OCI-LY7 (cell line): ENCODE results near the gene COX8A. TPM values are rescaled to one million over a fixed set of nuclear protein-coding genes. Genes with fewer than 3 reads are reported as not detected.

Experiments
- BruUV-seq: library from RNA; stranded (reverse); fragments of 400-500 nt; replicated peaks from 2 replicates; lab custom pipeline; 2021; lab: Mats Ljungman, UMichigan
- CTCF ChIA-PET: fragments of 300-600 bp; sonication (Branson Sonifier 250); formaldehyde crosslinking; loops from one replicate; lab custom pipeline; 2022; ENCODE audit warnings: antibody characterized with exemption; ENCODE audit not compliant: unreplicated experiment; lab: Charles Lee
- POLR2A ChIA-PET: fragments of 300-600 bp; sonication (Branson Sonifier 250); formaldehyde crosslinking; loops from one replicate; lab custom pipeline; 2022; ENCODE audit warnings: antibody characterized with exemption; lab: Charles Lee
- DNase-seq: peaks from one replicate; pipeline ENCODE4 v3.0.0-alpha.2; 2015; ENCODE audit warnings: low spot score
- H2AFZ ChIP-seq: fragments of 200-600 bp; sonication (generic), shearing (Covaris generic); 2 replicates; pipeline ENCODE4 v1.6.1; 2014; ENCODE audit warnings: mild to moderate bottlenecking, antibody characterized with exemption, low read length, moderate library complexity
- H3K27ac ChIP-seq: fragments of 200-600 bp; sonication (generic); 2 replicates; pipeline ENCODE4 v1.5.1; 2014; ENCODE audit warnings: mixed run types, low read depth, mild to moderate bottlenecking, moderate library complexity, low read length, inconsistent platforms; ENCODE audit not compliant: poor library complexity, severe bottlenecking
- H3K36me3 ChIP-seq: fragments of 200-600 bp; sonication (generic); 2 replicates; pipeline ENCODE4 v1.6.1; 2014; ENCODE audit warnings: mild to moderate bottlenecking, antibody characterized with exemption, low read length, moderate library complexity, mixed read lengths; ENCODE audit not compliant: insufficient read depth
- H3K4me1 ChIP-seq: fragments of 200-600 bp; sonication (generic); 2 replicates; pipeline ENCODE4 v1.5.1; 2014; ENCODE audit warnings: mild to moderate bottlenecking, low read length; ENCODE audit not compliant: insufficient read depth, poor library complexity, severe bottlenecking
- H3K4me2 ChIP-seq: fragments of 200-600 bp; sonication (generic); 2 replicates; pipeline ENCODE4 v1.6.1; 2014; ENCODE audit warnings: mild to moderate bottlenecking, low read length
- H3K4me3 ChIP-seq: fragments of 200-600 bp; sonication (generic); 2 replicates; pipeline ENCODE4 v1.5.1; 2014; ENCODE audit warnings: mild to moderate bottlenecking, low read depth, low read length; ENCODE audit not compliant: poor library complexity, severe bottlenecking
- H3K79me2 ChIP-seq: fragments of 200-600 bp; sonication (generic); 2 replicates; pipeline ENCODE4 v1.6.1; 2016; ENCODE audit warnings: low read depth, mild to moderate bottlenecking, low read length, moderate library complexity, mixed read lengths; ENCODE audit not compliant: insufficient read depth
- H3K9me2 ChIP-seq: fragments of 200-600 bp; sonication (generic); 2 replicates; pipeline ENCODE4 v1.6.1; 2016; ENCODE audit warnings: mild to moderate bottlenecking, low read length, mixed read lengths; ENCODE audit not compliant: insufficient read depth
- H3K9me3 ChIP-seq: fragments of 200-600 bp; sonication (generic); 2 replicates; pipeline ENCODE4 v1.6.1; 2014; ENCODE audit warnings: mild to moderate bottlenecking, mixed run types, low read length, mixed read lengths
- H4K20me1 ChIP-seq: fragments of 200-600 bp; sonication (generic); 2 replicates; pipeline ENCODE4 v1.6.1; 2014; ENCODE audit warnings: mild to moderate bottlenecking, antibody characterized with exemption, low read length, moderate library complexity, mixed read lengths; ENCODE audit not compliant: insufficient read depth
- EZH2phosphoT487 ChIP-seq: fragments of 200-600 bp; sonication (generic); IDR thresholded peaks from 2 replicates; pipeline ENCODE4 v1.6.1; 2018; ENCODE audit warnings: low read depth, borderline replicate concordance, mild to moderate bottlenecking, mixed run types, antibody characterized with exemption, low read length, moderate library complexity, mixed read lengths
- intact Hi-C: fragments of 100-400 bp; cut with micrococcal nuclease; formaldehyde crosslinking; loops from one replicate; pipeline ENCODE4 v1.10.0; 2022; ENCODE audit not compliant: unreplicated experiment
- total RNA-seq, 2 experiments: library from RNA; depleted of rRNA in 1 of 2; stranded (reverse); fragments of >200 nt in 1 of 2; shearing (Covaris generic) in 1 of 2; gene quantifications; 2 replicates each; pipeline ENCODE4 v1.2.3, GENCODE V29; 2014 to 2022
- TF ChIP-seq, protein P1 (sequence below): fragments of 200-600 bp; sonication (generic); conservative IDR thresholded peaks from 2 replicates; pipeline ENCODE4 v1.5.1; 2014; ENCODE audit warnings: mild to moderate bottlenecking, antibody characterized with exemption, low read length, moderate library complexity, mixed read lengths

Gene COX8A
- total RNA-seq, 2 experiments from 2014 or later, result 373 to 811 TPM

DNA sequence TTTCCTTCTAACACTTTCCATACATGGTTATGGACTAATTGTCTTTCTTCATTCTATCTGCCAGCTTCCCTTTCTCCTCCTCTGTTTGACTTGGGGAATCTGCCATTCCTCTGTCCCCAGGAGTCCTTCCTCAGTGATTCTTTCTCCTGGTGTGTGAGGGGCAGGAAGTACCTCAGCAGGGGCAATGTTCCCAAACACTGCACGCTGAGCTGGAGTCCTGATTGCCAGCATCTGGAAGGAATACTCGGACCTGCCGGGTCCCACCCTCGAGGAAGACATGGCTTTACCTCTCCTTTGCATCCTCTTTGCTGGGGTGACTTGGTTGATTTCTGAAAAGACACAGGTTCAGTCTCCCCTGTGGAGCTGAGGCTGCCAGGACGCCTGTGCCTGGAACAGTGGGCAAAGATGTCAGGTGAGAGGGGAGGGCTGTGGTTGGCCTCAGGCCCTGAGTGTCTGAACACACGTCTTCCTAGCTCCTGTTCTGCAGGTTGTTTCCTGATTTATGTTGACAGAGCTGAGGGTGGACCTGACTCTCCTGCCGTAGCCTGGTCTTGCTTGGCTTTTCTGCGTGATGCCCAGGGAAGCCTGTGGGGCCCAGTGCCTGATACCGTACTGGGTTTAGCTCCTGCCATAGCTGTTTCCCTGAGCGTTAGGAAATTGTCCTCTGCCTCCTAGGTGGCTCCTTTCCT is 4.3 kb downstream of the COX8A start:
- no TSS peak for BruUV-seq
- H3K9me2 ChIP-seq, result no peaks in the 10 kb centered on the region
- H3K36me3 ChIP-seq, result peaks cover 27% of the 10 kb centered on the region
- peaks cover 7% of the 10 kb centered on the region; the same call in 1 of the 2 replicates for H4K20me1 ChIP-seq
- no peak overlapping the region for H2AFZ ChIP-seq
- POLR2A ChIA-PET, result no interaction called here
- H3K9me3 ChIP-seq, result peaks cover 2% of the 10 kb centered on the region; the same call in 1 of the 2 replicates
- CTCF ChIA-PET, result no interaction called here
- no peak for TF ChIP-seq EZH2phosphoT487
- TF ChIP-seq, protein P1, sequence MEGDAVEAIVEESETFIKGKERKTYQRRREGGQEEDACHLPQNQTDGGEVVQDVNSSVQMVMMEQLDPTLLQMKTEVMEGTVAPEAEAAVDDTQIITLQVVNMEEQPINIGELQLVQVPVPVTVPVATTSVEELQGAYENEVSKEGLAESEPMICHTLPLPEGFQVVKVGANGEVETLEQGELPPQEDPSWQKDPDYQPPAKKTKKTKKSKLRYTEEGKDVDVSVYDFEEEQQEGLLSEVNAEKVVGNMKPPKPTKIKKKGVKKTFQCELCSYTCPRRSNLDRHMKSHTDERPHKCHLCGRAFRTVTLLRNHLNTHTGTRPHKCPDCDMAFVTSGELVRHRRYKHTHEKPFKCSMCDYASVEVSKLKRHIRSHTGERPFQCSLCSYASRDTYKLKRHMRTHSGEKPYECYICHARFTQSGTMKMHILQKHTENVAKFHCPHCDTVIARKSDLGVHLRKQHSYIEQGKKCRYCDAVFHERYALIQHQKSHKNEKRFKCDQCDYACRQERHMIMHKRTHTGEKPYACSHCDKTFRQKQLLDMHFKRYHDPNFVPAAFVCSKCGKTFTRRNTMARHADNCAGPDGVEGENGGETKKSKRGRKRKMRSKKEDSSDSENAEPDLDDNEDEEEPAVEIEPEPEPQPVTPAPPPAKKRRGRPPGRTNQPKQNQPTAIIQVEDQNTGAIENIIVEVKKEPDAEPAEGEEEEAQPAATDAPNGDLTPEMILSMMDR, result no peak
- H3K27ac ChIP-seq, result no peak overlapping the region
- peaks cover 33% of the 10 kb centered on the region for H3K79me2 ChIP-seq
- no peak overlapping the region for H3K4me3 ChIP-seq
- peaks cover 31% of the 10 kb centered on the region for H3K4me1 ChIP-seq
- intact Hi-C loops, result loop anchor here (10.0 kb wide), 1 partner anchor 326 kb away; the partner anchor contains the start of genes CATSPERZ and ESRRA
- no peak overlapping the region for H3K4me2 ChIP-seq
- no peak for DNase-seq

DNA sequence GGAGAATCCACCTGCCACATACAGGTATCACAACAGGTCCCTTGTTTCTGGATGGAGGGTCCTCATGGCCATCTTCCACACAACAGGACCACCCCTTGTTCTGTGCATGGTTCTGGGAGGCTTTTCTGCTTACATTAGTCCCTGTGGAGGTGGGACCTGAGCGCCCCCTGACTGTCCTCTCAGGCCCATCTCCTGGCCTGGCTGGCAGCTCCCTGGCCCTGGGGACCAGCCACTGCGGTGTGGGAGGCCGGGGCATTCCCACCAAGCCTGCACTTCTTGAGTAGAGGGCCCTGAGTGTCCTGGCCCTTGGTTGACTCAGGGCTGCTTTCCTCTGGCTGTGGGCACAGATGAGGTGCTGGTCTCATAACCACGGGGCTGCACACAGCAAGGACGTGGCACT is 5.0 kb downstream of the COX8A start:
- ChIA-PET CTCF (no interaction called here), POLR2A (no interaction called here)
- no peak for DNase-seq

More for the DNA sequence above, 5.0 kb downstream of the COX8A start:
- BruUV-seq, result no TSS peak
- no peak for TF ChIP-seq EZH2phosphoT487
- TF ChIP-seq, protein P1, result no peak
- Histone ChIP-seq H3K36me3 (peaks cover 27% of the 10 kb centered on the region), H2AFZ (no peak overlapping the region), H3K4me3 (no peak overlapping the region), H3K27ac (no peak overlapping the region), H3K4me2 (no peak overlapping the region), H3K4me1 (peaks cover 31% of the 10 kb centered on the region), H3K9me3 (no peaks in the 10 kb centered on the region), H3K79me2 (peaks cover 33% of the 10 kb centered on the region), H4K20me1 (peaks cover 7% of the 10 kb centered on the region; the same call in 1 of the 2 replicates), H3K9me2 (no peaks in the 10 kb centered on the region)
- intact Hi-C loops, result loop anchor here (10.0 kb wide), 1 partner anchor 325 kb away; the partner anchor contains the start of genes CATSPERZ and ESRRA
